HG02798 (cell line): ENCODE data around the gene CEP57.
A peak's percentile ranks its signal among the peaks of the same experiment; 100 is the strongest.

Experiments
- ATAC-seq: cut with Tn5 transposase; IDR thresholded peaks from one replicate; pipeline ENCODE4 v1.9.1; 2021; ENCODE audit warnings: mild to moderate bottlenecking; ENCODE audit not compliant: unreplicated experiment, poor library complexity

Gene CEP57

DNA sequence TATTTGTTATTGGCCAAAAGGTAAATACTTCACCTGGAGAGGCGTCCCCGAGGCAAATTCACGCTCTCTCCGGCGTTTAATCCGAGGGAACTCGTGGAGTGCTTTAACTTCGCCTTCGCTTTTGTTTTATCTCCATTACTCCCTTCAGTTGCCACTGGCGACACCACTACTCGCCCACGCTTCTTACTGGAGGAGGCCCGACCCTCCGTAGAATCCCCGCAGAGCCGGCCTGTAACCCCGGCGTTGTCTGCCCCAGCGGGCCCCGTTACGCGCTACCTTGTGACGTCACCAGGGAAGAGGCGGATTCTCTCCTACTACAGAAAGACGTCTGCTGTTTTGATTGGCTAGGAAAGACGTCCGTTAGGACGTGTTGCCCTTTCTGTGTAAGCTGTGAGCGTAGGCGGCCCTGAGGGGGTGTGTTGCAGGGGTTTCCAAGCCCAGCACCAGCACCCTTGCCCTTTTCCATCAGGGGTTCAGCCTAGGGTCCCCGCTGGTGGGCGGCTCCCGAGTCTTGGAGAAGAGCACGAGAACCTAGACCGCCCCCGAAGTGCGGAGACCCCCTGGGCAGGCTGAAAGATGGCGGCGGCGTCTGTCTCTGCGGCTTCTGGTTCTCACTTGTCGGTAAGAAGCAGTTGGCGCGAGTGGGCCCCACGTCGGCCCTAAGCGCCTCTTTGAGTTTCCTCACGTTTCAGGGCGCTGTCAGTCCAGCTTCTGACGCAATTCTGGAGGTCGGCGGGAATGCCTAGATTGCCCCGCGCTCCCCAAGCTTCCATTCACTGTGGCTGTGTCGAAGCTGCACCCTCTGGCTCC, at the start of gene CEP57:
CEP57 (plus strand) TSS at position 376 of the 810 bp plus-strand sequence; CDS start at position 577, 201 bp downstream.
- ATAC-seq = peak; percentile 73

DNA sequence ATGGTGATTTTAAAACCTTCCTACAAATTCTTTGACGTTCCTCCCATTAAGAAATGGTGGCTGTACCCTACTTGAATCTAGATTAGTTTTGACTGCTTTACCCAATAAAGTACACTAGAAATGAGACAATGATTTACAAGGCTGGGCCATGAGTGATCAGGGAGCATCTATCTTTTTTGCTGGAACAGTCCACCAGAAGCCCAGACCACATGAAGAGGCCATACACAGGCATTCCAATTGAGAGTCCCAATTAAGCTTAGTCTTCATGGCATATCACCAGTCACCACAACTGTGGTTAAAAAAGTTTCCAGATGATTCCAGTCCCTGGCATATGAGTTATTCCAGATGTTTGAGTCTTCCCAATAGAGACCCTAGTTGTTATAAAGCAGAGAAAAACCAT, 40.2 kb upstream of the CEP57 start:
- ATAC-seq = no peak

DNA sequence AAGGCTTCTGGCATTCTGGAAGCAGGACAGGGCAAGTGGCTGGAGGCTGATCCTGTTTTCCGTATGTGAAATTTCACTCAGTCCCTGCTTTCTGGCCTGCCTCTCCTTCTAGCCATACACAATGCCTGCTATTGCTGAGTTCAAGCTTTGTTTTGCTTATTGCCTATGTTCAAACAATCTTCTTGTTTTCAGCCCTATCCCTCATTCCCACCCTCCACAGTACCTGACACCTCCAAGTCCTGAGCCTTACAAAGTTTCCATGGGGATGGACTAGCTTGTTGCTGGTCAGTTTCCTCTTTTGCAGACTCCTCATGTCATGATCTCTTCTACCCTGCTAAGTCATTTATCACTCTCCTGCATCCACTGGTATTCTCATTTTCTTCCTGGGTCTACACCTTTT, 38.8 kb upstream of the CEP57 start:
- no peak for ATAC-seq

DNA sequence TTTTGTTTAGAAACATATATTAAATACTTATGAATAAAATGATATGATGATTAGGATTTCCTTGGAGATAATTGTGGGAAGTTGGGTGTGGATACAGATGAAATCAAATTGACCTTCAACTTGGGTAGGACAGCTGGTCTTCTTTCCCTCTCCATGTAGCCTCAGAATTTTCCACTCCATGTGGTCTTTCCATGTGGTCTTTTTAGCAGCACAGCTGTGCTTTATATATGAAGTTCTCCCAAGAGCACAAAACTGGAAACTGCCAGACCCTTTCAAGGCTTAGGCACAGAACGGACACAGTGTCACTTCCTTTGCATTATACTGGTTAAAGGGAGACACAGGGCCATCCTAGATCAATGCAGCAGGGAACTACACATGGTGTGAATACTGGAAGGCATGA, 29.4 kb upstream of the CEP57 start:
- no peak for ATAC-seq

DNA sequence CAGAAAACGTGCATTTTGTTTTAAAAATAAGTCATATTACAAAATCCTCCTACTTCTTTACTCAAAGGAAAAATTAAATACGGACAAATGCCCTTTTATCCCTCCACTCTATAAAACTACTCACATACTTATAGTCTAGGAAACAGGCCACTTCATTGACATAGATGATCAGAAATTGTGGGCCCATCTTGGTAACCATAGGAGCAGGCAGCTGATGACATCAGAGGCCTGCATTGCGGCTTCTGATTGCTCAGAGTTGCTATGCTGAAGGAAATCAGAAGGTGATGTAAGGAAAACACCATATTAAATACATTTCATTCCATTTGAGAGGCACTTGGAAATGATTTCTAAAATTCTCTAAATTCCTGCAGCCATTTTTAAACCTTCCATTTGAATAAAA, 27.8 kb upstream of the CEP57 start:
- ATAC-seq = no peak

DNA sequence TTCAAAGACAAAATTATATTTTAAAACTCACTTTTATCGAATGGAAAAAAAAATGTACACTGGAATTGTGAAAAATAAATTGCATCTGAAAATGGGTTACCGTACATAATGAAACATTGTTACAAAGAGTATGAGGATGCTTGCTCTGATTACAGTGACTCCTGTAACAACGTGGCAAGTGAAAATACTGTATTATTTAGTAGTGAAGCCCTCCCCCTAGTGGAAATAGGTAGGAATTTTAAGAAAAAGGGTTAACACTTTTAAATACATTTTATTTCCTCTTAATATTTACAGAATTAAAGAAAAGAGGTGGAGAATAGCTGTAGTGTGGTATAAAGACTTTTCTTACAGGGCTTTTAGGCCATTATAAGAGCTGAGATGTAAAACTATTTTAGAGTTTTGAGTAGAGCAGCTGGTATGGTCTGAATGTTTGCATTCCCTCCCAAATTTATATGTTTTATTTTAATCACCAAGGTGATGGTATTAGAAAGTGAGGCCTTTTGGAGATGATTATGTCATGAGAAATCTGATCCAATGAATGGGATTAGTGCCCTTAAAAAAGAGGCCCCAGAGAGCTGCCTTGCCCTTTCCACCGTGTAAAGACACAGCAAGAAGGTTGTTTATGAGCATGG, 25.9 kb upstream of the CEP57 start:
- peak; percentile 69 for ATAC-seq

DNA sequence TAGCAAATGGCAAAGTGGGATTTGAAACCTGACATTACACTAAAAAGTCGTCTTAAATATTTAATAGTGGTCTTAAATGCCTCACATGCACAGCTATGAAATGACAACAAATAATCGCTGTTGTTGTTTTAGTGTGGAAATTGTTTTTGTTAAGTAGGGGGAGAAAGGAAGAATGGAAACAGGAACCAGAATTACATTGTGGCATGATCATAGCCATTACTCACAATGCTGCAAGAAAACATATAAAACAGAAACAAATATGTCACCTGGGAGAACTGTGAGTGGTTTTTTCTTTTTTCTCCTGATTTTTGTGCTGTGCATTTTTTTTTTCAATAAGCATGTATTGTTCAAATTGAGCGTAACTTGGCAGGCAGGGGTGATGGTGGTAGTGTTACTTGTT, 23.6 kb upstream of the CEP57 start:
- no peak for ATAC-seq

DNA sequence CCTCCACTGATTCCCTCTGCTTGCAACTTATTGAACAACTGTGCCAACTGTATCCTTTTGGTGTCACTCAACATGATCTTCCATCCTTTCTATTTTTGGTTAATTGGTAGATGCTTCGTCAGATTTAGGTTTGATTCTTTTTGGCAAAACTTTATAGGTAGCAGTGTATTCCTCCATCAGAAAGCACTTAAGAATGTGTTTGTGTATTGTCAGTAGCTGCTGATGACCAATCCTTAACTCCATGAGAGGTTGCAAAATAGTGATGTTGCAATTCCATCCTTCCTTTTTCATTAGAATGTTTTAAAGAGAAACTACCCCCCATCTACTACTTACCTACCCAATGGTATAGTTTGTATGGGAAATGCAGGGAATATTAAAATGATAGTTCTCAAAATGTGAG, 22.8 kb upstream of the CEP57 start:
- ATAC-seq = no peak

DNA sequence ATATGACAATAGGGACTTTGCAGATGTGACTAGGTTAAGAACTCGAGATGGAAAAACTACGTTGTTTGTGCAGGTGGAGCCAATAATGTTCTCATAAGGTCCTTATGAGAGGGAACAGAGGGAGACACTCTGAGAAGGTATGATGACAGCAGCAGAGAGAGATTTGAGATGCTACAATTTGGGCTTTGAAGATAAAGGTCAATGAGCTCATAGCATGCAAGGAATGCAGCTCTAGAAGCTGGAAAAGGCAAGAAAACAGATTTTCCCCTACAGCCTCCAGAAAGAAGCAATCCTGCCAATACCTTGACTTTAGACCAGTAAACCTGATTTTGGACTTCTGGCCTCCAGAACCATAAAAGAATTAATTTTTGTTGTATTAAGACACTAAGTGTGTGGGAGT, 21.8 kb upstream of the CEP57 start:
- ATAC-seq = no peak

DNA sequence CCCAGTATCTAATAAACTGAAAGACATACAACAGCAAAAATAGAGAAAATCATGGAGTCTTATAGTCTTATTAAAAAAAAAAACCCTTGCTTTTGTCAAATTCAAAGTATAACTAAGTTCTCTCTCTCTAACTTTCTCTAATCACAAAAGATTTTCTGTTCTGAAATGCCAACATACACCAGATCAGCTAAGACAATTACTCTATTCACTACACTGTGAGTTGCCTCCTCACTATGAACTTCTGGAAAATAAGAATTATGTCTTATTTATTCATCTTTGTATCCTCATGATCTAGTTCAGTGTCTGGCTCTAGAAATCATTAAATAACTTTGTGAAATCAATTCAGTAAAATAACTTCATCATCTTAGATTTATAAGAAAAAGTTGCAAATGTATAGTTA, 13.4 kb upstream of the CEP57 start:
- ATAC-seq = no peak

DNA sequence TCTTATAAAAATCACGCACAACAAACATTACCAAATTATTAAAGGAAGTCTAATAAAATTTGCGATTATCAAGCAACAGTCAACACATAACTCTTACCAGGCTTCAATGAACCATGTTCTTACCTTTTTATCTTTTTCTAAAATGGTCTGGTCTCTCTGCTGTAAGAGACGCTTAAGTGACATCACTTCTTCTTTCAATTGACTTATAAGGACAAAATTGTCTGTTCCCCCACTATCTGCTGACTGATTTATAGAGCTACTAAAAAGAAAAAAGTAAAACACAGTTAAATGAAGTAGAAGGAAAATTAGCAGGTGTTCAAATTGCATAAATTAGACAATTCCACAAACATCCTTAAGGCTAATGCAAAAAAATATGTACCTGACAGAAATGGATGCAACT, 11.6 kb upstream of the CEP57 start:
- no peak for ATAC-seq

DNA sequence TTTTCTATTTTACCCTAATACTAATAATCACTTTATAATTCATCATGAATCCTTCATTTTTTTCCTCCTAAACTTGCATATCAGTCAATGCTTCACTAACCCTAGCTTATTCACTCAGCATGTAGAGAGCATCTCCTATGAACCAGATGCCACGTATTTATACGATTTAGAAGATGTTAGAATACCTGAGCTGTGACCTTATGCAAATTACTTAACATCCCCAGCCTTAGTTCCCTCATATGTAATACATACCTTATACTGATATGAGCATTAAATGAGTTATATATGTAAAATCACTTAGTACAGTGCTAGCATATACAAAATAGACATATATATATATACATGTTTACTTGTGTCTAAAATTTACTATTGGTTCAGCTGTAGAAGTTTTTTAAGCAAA, 9.8 kb upstream of the CEP57 start:
- no peak for ATAC-seq

DNA sequence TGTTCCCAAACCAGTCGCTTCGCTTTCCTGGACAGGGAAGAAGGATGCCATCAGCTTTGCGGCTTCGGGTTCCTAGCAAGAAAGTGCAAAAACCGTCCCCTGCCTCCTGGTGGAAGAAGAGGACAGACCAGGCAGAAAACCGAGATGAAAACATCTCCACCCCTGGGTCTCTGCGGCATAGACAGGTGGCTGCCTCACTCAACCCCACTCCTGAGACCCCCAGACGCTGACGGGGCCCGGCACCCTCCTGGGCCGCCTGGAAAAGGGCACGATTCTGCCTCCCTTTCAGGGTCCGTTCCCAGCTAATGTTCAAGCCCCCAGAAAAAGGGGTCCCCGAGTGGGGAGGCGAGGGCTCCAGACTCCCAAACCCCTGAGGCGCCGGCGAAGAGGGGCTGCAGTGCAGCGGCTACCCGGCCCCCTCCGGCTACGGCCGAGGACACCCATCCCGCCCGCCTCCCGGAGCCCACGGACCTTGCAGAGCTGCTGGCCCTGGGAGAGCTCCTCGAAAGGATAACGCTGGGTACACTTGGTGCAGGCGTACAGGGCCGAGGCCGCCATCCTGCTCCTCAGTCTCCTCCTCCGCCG, 1.3 kb upstream of the CEP57 start:
- ATAC-seq = no peak

DNA sequence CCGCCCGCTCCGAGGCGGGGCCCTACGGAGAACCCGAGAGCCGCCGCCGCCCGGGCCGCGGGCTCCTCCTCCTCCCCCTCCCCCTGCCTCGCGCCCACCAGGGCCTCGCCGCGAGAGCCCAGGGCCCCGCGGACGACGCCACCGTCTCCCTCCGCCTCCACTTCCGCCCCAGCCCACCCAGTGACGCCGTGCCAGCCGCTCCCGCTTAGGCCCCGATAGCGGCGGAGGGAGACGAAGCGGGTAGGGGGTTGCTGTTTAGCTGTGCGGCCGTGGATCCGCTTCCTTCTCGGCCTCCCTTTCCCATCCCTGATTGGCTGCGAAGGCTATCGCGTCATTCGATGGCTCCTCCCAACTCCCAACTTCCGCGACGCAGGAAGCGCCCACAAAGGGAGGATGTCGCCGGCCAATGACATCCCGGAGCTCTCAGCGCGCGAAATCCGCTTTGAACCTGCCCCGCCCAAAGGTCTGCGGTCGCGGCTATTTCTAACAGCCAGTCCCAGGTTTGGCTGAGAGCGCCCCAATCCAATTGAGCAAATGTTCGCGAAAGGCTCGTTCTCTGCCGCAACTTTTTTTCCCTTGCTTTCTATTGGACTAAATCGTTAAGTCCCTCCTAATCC, 684 bp upstream of the CEP57 start, which contains the start of gene FAM76B:
FAM76B (minus strand) TSS at position 277 of the 617 bp plus-strand sequence. CDS start 304 bp downstream, outside the sequence.
- ATAC-seq = peak; percentile 77

DNA sequence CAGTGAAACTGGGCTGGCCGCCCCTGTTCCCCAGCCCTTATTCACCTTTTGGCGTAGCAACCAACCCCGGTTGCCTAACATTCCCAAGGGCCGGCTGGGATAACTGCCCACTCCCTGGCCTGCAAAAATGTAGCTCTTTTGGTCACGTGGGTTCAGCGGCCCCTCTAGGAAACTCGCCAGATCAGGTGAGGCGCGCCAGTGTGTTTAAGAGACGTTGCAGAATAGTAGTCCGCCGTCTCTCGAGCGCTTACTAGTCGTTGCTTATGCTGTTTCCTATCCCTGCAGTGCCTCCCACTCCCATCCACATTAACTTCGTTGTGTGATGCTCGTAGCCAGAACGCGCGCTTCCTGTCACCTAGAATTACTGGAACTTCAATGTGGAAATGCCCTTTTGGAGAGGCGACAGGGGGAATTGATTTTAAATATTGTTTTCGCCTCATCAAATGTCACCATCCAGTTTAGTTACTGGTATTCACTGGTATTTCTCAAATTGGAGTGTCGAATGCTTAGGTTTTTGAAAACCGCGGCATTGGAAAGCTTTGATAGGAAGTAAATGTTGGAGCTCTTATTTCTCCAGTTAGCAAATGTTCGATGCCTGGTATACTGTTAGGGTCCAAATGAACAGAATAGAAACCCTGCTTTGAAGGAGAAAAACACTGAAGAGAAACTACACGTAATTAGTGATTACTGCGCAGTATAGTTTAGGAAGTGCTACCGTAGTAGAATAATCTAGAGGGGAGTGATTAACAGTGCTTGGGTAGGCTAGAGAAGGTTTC, 823 bp downstream of the CEP57 start:
- ATAC-seq = no peak

DNA sequence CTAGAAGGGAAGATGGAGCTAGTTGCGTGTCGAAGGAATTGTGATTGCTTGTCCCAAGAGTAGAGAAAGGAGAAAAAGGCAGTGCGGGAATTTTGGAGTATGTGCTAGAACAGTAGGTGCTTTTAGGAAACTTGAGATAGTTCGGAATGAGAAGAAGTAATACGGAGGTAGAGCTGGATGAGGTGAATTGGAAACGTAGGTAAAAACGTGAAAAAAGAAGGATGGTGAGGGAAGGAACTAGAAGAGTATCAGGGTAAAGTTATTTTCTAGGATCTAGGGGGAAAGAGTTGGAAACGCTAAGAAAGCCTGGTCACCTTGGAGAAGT, 1.4 kb downstream of the CEP57 start:
- no peak for ATAC-seq

DNA sequence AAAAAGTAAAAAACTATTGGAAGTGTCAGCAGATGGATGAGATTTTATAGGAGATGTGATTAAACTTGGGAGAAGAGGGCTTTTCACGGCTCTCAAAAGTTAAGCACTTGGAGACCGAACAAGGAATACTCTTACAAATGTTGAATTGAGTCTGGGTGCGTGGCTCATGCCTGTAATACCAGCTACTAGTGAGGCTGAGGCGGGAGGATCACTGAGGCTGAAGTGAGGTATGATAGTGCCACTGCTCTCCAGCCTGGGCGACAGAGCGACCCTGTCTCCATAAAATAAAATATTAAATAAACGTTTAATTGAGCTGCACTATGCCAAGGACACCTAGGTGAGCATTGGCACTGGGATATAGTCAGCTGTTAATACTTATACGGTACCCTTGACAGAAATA, 1.9 kb downstream of the CEP57 start:
- ATAC-seq = no peak

DNA sequence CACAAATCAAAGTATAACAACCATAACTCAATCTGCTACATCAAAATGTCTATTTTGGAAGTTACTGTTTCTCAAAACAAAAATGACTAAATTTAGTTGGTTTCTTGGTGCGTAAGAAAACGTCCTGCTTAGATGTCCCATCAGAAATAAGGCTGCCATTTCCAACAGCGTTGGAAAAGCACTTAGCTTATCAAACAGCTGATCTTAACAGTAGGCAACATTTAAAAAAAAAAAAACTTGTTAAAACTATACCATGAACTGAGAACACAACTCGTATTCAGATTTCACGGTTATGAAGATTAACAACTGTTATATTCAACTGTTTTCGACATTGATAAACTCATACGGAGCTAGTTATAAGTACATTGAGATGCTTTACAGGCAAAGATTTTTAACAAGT, 2.4 kb downstream of the CEP57 start:
- no peak for ATAC-seq

DNA sequence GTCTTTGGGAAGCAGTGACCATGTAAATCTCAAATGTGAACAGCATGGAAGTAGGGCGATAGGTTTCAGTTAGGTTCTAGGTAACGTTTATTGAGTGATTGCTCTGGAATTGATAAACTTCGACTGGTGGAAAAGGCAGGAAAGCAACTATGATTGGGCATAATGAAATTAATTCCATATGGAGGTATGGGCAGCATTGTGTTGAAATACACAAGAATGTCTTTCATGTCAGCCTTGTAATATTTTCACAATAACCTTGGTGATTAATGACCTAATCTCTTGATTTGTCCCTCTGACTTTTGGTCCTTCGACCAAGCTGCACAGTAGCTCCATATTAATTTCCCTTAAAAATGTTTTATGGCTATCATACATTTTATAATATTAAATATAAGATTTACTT, 2.8 kb downstream of the CEP57 start:
- ATAC-seq = no peak

DNA sequence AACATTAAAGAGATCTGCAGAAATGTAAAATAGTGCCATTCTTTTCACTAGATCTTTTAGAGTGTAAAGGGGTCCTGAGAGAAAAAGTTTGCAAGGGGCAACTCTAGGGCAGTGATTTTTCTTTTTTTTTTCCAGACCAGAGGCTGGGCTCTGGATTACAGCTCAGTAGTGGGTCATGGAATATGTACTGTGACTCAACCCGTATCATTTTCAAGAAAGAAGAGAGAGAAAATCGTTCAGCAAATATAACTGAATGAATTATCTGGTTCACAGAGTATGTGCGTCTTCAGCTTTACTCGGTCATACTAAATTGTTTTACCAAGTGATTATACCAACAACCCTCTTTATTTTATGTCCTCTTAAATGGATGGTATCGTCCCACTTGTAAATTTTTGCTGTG, 3.8 kb downstream of the CEP57 start:
- no peak for ATAC-seq
